ACC112 (cell line): Measurements from ENCODE around the gene SDCBP2.

Source experiments
- H2AFZ ChIP-seq: fragments of 200-600 bp; sonication (generic); one replicate; pipeline ENCODE4 v1.6.0; 2017; ENCODE audit warnings: antibody characterized with exemption, low read length; ENCODE audit not compliant: unreplicated experiment
- H3K27ac ChIP-seq: fragments of 200-600 bp; sonication (generic); 2 replicates; pipeline ENCODE4 v1.5.1; 2014; ENCODE audit warnings: low read depth, mild to moderate bottlenecking, antibody characterized with exemption, low read length, moderate library complexity
- H3K27me3 ChIP-seq: fragments of 200-600 bp; sonication (generic); 2 replicates; pipeline ENCODE4 v1.6.1; 2014; ENCODE audit warnings: mild to moderate bottlenecking, antibody characterized with exemption, low read length, moderate library complexity, mixed read lengths; ENCODE audit not compliant: insufficient read depth
- H3K36me3 ChIP-seq: fragments of 200-600 bp; sonication (generic); 2 replicates; pipeline ENCODE4 v1.6.1; 2016; ENCODE audit warnings: mild to moderate bottlenecking, antibody characterized with exemption, low read length, moderate library complexity, mixed read lengths; ENCODE audit not compliant: insufficient read depth
- H3K4me1 ChIP-seq: fragments of 200-600 bp; sonication (generic); one replicate; pipeline ENCODE4 v1.6.1; 2016; ENCODE audit warnings: low read length, mixed read lengths; ENCODE audit not compliant: insufficient read depth, unreplicated experiment, control insufficient read depth
- H3K4me3 ChIP-seq: fragments of 200-600 bp; sonication (generic); 2 replicates; pipeline ENCODE4 v1.5.1; 2014; ENCODE audit warnings: mild to moderate bottlenecking, low read depth, low read length
- H3K79me2 ChIP-seq: fragments of 200-600 bp; sonication (generic); one replicate; pipeline ENCODE4 v1.6.0; 2016; ENCODE audit warnings: low read length; ENCODE audit not compliant: control insufficient read depth, unreplicated experiment, insufficient read depth

Gene SDCBP2

GRCh38 chr20:1293641-1294379, 35.1 kb downstream of the SDCBP2 start:
- H3K27ac ChIP-seq = no peak overlapping the region
- H3K79me2 ChIP-seq = no peaks in the 10 kb centered on the region
- H3K27me3 ChIP-seq = no peaks in the 10 kb centered on the region
- H3K4me3 ChIP-seq = no peak overlapping the region
- H3K4me1 ChIP-seq = peaks cover 3% of the 10 kb centered on the region
- no peaks in the 10 kb centered on the region for H3K36me3 ChIP-seq
- H2AFZ ChIP-seq = no peak overlapping the region

GRCh38 chr20:1292620-1293019, 36.3 kb downstream of the SDCBP2 start:
- Histone ChIP-seq H3K79me2 (no peaks in the 10 kb centered on the region), H3K27ac (no peak overlapping the region), H3K27me3 (no peaks in the 10 kb centered on the region), H3K36me3 (no peaks in the 10 kb centered on the region), H3K4me1 (peaks cover 3% of the 10 kb centered on the region), H3K4me3 (no peak overlapping the region), H2AFZ (no peak overlapping the region)

DNA sequence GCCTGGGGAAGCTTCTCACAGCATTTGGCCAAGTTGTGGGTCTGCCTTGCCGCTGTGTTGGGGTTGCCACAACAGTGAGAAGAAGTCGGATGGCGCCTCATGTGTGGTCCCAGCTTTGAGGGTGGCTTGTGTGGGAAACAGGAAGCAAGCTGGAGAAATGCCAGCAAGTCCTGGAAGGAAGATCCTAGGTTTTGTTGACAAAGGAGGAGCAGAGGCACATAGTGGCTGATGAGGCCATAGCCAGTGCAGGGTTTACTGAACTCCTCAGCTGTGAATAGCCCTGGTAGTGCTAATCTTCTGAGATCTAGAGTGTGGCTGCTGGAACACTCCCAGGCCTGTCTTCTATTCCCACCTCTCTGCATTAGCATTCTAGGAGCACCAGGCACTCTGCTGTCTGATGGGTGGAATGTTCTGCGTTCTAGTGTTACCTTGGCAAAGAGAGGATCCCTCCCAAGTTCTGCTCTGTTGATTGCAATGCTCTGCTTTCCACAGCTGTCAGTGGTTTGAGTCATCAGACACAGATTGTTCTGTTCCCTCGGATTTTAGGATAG, 37.7 kb downstream of the SDCBP2 start:
- Histone ChIP-seq H3K36me3 (no peaks in the 10 kb centered on the region), H3K27me3 (no peaks in the 10 kb centered on the region), H3K4me3 (no peak overlapping the region), H3K27ac (no peak overlapping the region), H2AFZ (no peak overlapping the region), H3K79me2 (no peaks in the 10 kb centered on the region), H3K4me1 (peaks cover 3% of the 10 kb centered on the region)

- no peak overlapping the region for H3K4me3 ChIP-seq
- H2AFZ ChIP-seq = no peak overlapping the region
- no peaks in the 10 kb centered on the region for H3K79me2 ChIP-seq
- no peak overlapping the region for H3K27ac ChIP-seq
- H3K27me3 ChIP-seq = no peaks in the 10 kb centered on the region
- peaks cover 3% of the 10 kb centered on the region for H3K4me1 ChIP-seq
- H3K36me3 ChIP-seq = no peaks in the 10 kb centered on the region
These were observed 41.0 kb downstream of the SDCBP2 start for GRCh38 chr20:1287787-1288569.

GRCh38 chr20:1287306-1287705, 41.6 kb downstream of the SDCBP2 start:
- Histone ChIP-seq H3K4me3 (no peak overlapping the region), H3K27ac (no peak overlapping the region), H3K27me3 (no peaks in the 10 kb centered on the region), H3K4me1 (peaks cover 3% of the 10 kb centered on the region), H3K36me3 (no peaks in the 10 kb centered on the region), H3K79me2 (no peaks in the 10 kb centered on the region), H2AFZ (no peak overlapping the region)

GRCh38 chr20:1286267-1287024, 42.5 kb downstream of the SDCBP2 start:
- no peak overlapping the region for H2AFZ ChIP-seq
- no peak overlapping the region for H3K27ac ChIP-seq
- no peaks in the 10 kb centered on the region for H3K79me2 ChIP-seq
- no peak overlapping the region for H3K4me3 ChIP-seq
- H3K27me3 ChIP-seq = no peaks in the 10 kb centered on the region
- no peaks in the 10 kb centered on the region for H3K4me1 ChIP-seq
- no peaks in the 10 kb centered on the region for H3K36me3 ChIP-seq

- Histone ChIP-seq H3K27me3 (no peaks in the 10 kb centered on the region), H3K4me3 (no peak overlapping the region), H2AFZ (no peak overlapping the region), H3K36me3 (no peaks in the 10 kb centered on the region), H3K4me1 (peaks cover 11% of the 10 kb centered on the region), H3K27ac (no peak overlapping the region), H3K79me2 (no peaks in the 10 kb centered on the region)
These were observed 45.1 kb downstream of the SDCBP2 start for GRCh38 chr20:1283522-1284510.

DNA sequence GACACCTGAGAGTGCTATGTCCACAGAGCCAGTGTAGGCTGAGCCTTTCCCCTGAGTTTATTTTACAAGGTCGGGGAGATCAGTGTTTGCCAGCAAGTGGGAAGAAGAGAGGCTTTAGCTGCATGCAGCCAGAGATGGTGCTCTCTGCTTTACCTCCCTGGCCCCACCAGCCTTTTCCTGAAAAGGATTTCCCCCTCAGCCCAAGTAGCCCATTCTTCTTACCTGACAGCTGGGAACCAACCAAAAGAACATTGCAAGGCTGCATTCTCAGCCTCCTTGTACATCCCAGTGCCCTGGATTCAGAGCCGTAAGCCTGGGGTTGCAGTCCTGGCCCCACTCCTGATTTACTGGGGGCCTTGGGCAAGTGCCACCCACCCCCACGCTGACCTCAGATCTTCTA, 46.0 kb downstream of the SDCBP2 start:
- no peak overlapping the region for H3K27ac ChIP-seq

DNA sequence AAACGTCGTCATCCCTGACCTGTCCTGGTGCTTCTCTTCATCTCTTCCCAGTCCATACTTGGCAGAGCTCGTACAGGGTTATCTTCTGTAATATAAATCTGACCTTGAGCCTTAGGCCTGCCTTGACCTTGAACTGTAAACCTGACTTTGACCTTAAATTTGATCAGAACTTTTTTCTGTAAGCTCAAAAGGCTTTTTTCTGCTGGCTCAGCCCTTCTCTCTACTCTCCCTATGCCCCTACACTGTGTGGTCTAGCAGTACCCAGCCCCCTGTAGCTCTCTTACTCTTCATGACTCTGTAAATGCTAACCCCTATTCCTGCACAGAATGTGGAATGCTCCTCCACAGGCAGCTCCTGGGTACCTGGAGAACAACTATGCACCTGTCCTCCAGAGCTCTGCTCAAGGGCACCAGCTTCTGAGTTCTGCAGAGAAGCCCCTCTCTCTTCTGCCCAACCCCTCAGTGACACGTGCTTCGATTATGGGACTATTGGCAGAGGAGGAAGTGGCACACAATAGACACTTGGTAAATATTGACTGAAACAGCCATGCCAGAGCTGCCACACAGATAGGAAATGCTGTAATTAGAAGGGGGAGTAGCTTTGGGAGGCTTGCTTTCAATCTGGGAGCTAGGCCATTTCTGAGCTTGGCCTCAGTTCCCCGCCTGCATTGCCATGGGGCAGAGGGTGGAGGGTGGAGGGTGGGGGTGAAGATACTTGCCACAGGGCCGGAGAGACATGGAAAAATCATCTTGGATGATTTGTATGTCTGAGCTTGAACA, 47.5 kb downstream of the SDCBP2 start:
- Histone ChIP-seq H3K4me3 (no peak overlapping the region), H3K27me3 (no peaks in the 10 kb centered on the region), H3K4me1 (peaks cover 11% of the 10 kb centered on the region), H3K79me2 (no peaks in the 10 kb centered on the region), H3K36me3 (no peaks in the 10 kb centered on the region), H2AFZ (no peak overlapping the region), H3K27ac (no peak overlapping the region)

More for the DNA sequence above, 46.0 kb downstream of the SDCBP2 start:
- no peak overlapping the region for H3K4me3 ChIP-seq
- peaks cover 11% of the 10 kb centered on the region for H3K4me1 ChIP-seq
- H3K36me3 ChIP-seq = no peaks in the 10 kb centered on the region
- H3K27me3 ChIP-seq = no peaks in the 10 kb centered on the region
- no peaks in the 10 kb centered on the region for H3K79me2 ChIP-seq
- no peak overlapping the region for H2AFZ ChIP-seq
